ENCODE data around the gene GSTM1.

DNA sequence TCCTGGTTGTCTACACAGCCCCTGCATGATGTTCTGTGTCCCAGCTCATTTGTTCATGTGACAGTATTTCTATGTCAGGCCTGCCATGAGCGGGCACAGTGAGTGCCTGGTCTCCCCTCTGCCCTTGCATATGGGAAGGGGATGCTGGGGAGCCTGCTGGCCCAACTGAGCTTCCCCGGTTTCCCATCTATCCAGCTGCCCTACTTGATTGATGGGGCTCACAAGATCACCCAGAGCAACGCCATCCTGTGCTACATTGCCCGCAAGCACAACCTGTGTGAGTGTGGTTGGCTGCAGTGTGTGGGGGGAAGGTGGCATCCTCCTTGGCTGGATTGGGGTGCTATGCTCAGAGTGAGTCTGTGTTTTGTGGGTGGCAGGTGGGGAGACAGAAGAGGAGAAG is 30.2 kb upstream of the GSTM1 start:
- TF ChIP-seq CTCF (conservative IDR thresholded peaks at IDR 0.05; ENCODE audit: low read length) = no peak
- no peak for TF ChIP-seq EZH2phosphoT487 (IDR thresholded peaks at IDR 0.05; ENCODE audit: borderline replicate concordance)
